HG03442 (cell line): Measurements from ENCODE around the gene PDE4C.
"Not testable (repeated sequence)": the region's sequence is repeated elsewhere in the genome, so short reads cannot be mapped to it uniquely, and the experiment has no call there.

Experiments used
- ATAC-seq: cut with Tn5 transposase; IDR thresholded peaks from one replicate; pipeline ENCODE4 v1.9.1; 2021; ENCODE audit warnings: mild to moderate bottlenecking, moderate library complexity; ENCODE audit not compliant: unreplicated experiment

The PDE4C gene

GRCh38 chr19:18224525-18225354 is 1.5 kb downstream of the PDE4C start:
- peak; percentile 90 for ATAC-seq

GRCh38 chr19:18223860-18224524 is 2.2 kb downstream of the PDE4C start:
- no peak for ATAC-seq

GRCh38 chr19:18221815-18222725 is 4.2 kb downstream of the PDE4C start:
- ATAC-seq = no peak

GRCh38 chr19:18220632-18221275 is 5.5 kb downstream of the PDE4C start:
- no peak for ATAC-seq

GRCh38 chr19:18219911-18220631 is 6.2 kb downstream of the PDE4C start:
- ATAC-seq = no peak

- ATAC-seq = no peak
These were observed 7.6 kb downstream of the PDE4C start for GRCh38 chr19:18218600-18218999.

- no peak for ATAC-seq
These were observed 8.1 kb downstream of the PDE4C start for GRCh38 chr19:18218159-18218558.

- no peak for ATAC-seq
These were observed 9.4 kb downstream of the PDE4C start for GRCh38 chr19:18216789-18217188.

GRCh38 chr19:18214779-18215433 is 11.3 kb downstream of the PDE4C start:
- ATAC-seq = no peak

GRCh38 chr19:18211683-18212082 is 14.6 kb downstream of the PDE4C start:
- no peak for ATAC-seq

GRCh38 chr19:18209912-18210311 is 16.3 kb downstream of the PDE4C start:
- not testable (repeated sequence) for ATAC-seq

- no peak for ATAC-seq
These were observed 17.9 kb downstream of the PDE4C start for GRCh38 chr19:18208098-18208951.

GRCh38 chr19:18206018-18206417 is 20.2 kb downstream of the PDE4C start:
- no peak for ATAC-seq

- no peak for ATAC-seq
These were observed 20.9 kb downstream of the PDE4C start for GRCh38 chr19:18205200-18205892.

GRCh38 chr19:18204394-18205199 is 21.6 kb downstream of the PDE4C start:
- ATAC-seq = peak; percentile 5

GRCh38 chr19:18203863-18204393 is 22.3 kb downstream of the PDE4C start, which contains the start of gene RAB3A:
TSS of gene RAB3A (minus strand) at chr19:18204042. CDS start at chr19:18202740, 1,302 bp downstream.
- ATAC-seq = peak; percentile 87

GRCh38 chr19:18203408-18203862 is 22.8 kb downstream of the PDE4C start:
- no peak for ATAC-seq
